Measurements from ENCODE around the gene PSMD5.
A peak's percentile ranks its signal among the peaks of the same experiment; 100 is the strongest.

Gene PSMD5

GRCh38 chr9:120878188-120879130, 35.7 kb upstream of the PSMD5 start:
- peak overlapping the region; percentile 92 for H3K4me3 Mint-ChIP-seq
- peaks cover 8% of the 10 kb centered on the region for H3K36me3 Mint-ChIP-seq
- no peaks in the 10 kb centered on the region for H3K9me3 Mint-ChIP-seq (ENCODE audit: low read depth)
- H3K4me1 Mint-ChIP-seq (ENCODE audit: low read depth), result peaks cover 79% of the 10 kb centered on the region
- peak overlapping the region; percentile 96 for H3K27ac Mint-ChIP-seq
- no peaks in the 10 kb centered on the region for H3K27me3 Mint-ChIP-seq

GRCh38 chr9:120877276-120878034, 34.7 kb upstream of the PSMD5 start:
- H3K36me3 Mint-ChIP-seq, result peaks cover 10% of the 10 kb centered on the region
- H3K4me1 Mint-ChIP-seq (ENCODE audit: low read depth), result peaks cover 79% of the 10 kb centered on the region
- peak overlapping the region; percentile 96 for H3K27ac Mint-ChIP-seq
- no peaks in the 10 kb centered on the region for H3K27me3 Mint-ChIP-seq
- H3K4me3 Mint-ChIP-seq, result peak overlapping the region; percentile 92
- no peaks in the 10 kb centered on the region for H3K9me3 Mint-ChIP-seq (ENCODE audit: low read depth)

- Mint-ChIP-seq H3K4me3 (peak within 1 kb of the TSS; percentile 92), H3K36me3 (peaks cover 12% of the 10 kb centered on the region), H3K27ac (peak within 1 kb of the TSS; percentile 96), H3K27me3 (no peaks in the 10 kb centered on the region), H3K4me1 (ENCODE audit: low read depth) (peaks cover 72% of the 10 kb centered on the region), H3K9me3 (ENCODE audit: low read depth) (no peaks in the 10 kb centered on the region)
These were observed 34.1 kb upstream of the PSMD5 start, which contains the start of gene PHF19 for GRCh38 chr9:120876842-120877240. PHF19 (minus strand) TSS chr9:120877188; CDS start chr9:120874741, 2,447 bp downstream.

- Mint-ChIP-seq H3K27me3 (no peaks in the 10 kb centered on the region), H3K9me3 (ENCODE audit: low read depth) (no peaks in the 10 kb centered on the region), H3K27ac (peak overlapping the region; percentile 95), H3K36me3 (peaks cover 12% of the 10 kb centered on the region), H3K4me3 (peak overlapping the region; percentile 87), H3K4me1 (ENCODE audit: low read depth) (peaks cover 67% of the 10 kb centered on the region)
These were observed 33.5 kb upstream of the PSMD5 start for GRCh38 chr9:120875954-120876841.

- Mint-ChIP-seq H3K36me3 (peaks cover 12% of the 10 kb centered on the region), H3K27ac (peak overlapping the region; percentile 95), H3K27me3 (no peaks in the 10 kb centered on the region), H3K4me3 (peak overlapping the region; percentile 86), H3K4me1 (ENCODE audit: low read depth) (peaks cover 65% of the 10 kb centered on the region), H3K9me3 (ENCODE audit: low read depth) (no peaks in the 10 kb centered on the region)
These were observed 32.9 kb upstream of the PSMD5 start for GRCh38 chr9:120875643-120875953.

GRCh38 chr9:120875195-120875565, 32.5 kb upstream of the PSMD5 start:
- Mint-ChIP-seq H3K9me3 (ENCODE audit: low read depth) (no peaks in the 10 kb centered on the region), H3K27ac (peak overlapping the region; percentile 95), H3K27me3 (no peaks in the 10 kb centered on the region), H3K36me3 (peaks cover 12% of the 10 kb centered on the region), H3K4me1 (ENCODE audit: low read depth) (peaks cover 61% of the 10 kb centered on the region), H3K4me3 (peak overlapping the region; percentile 86)

GRCh38 chr9:120874226-120875194, 31.8 kb upstream of the PSMD5 start:
- Mint-ChIP-seq H3K9me3 (ENCODE audit: low read depth) (no peaks in the 10 kb centered on the region), H3K4me3 (peak overlapping the region; percentile 5), H3K4me1 (ENCODE audit: low read depth) (peaks cover 61% of the 10 kb centered on the region), H3K27ac (peak overlapping the region; percentile 95), H3K27me3 (no peaks in the 10 kb centered on the region), H3K36me3 (peaks cover 15% of the 10 kb centered on the region)

GRCh38 chr9:120873512-120873911, 30.8 kb upstream of the PSMD5 start:
- Mint-ChIP-seq H3K27me3 (no peaks in the 10 kb centered on the region), H3K4me3 (peak overlapping the region; percentile 34), H3K27ac (peak overlapping the region; percentile 82), H3K36me3 (peaks cover 15% of the 10 kb centered on the region), H3K4me1 (ENCODE audit: low read depth) (peaks cover 56% of the 10 kb centered on the region), H3K9me3 (ENCODE audit: low read depth) (no peaks in the 10 kb centered on the region)

- Mint-ChIP-seq H3K4me1 (ENCODE audit: low read depth) (peaks cover 56% of the 10 kb centered on the region), H3K27me3 (no peaks in the 10 kb centered on the region), H3K27ac (peak overlapping the region; percentile 82), H3K9me3 (ENCODE audit: low read depth) (no peaks in the 10 kb centered on the region), H3K4me3 (no peak overlapping the region), H3K36me3 (peaks cover 18% of the 10 kb centered on the region)
These were observed 30.2 kb upstream of the PSMD5 start for GRCh38 chr9:120872791-120873502.

GRCh38 chr9:120870206-120870605, 27.5 kb upstream of the PSMD5 start:
- H3K27me3 Mint-ChIP-seq, result no peaks in the 10 kb centered on the region
- no peak overlapping the region for H3K27ac Mint-ChIP-seq
- H3K4me3 Mint-ChIP-seq, result no peak overlapping the region
- peaks cover 44% of the 10 kb centered on the region for H3K4me1 Mint-ChIP-seq (ENCODE audit: low read depth)
- peaks cover 15% of the 10 kb centered on the region for H3K36me3 Mint-ChIP-seq
- no peaks in the 10 kb centered on the region for H3K9me3 Mint-ChIP-seq (ENCODE audit: low read depth)

- Mint-ChIP-seq H3K27me3 (no peaks in the 10 kb centered on the region), H3K9me3 (ENCODE audit: low read depth) (no peaks in the 10 kb centered on the region), H3K4me3 (peak overlapping the region; percentile 87), H3K4me1 (ENCODE audit: low read depth) (peaks cover 41% of the 10 kb centered on the region), H3K27ac (peak overlapping the region; percentile 97), H3K36me3 (peaks cover 14% of the 10 kb centered on the region)
These were observed 27.0 kb upstream of the PSMD5 start for GRCh38 chr9:120869726-120870125.

- H3K27ac Mint-ChIP-seq, result peak overlapping the region; percentile 97
- peaks cover 14% of the 10 kb centered on the region for H3K36me3 Mint-ChIP-seq
- no peaks in the 10 kb centered on the region for H3K27me3 Mint-ChIP-seq
- H3K9me3 Mint-ChIP-seq (ENCODE audit: low read depth), result no peaks in the 10 kb centered on the region
- H3K4me1 Mint-ChIP-seq (ENCODE audit: low read depth), result peaks cover 37% of the 10 kb centered on the region
- H3K4me3 Mint-ChIP-seq, result peak overlapping the region; percentile 87
These were observed 26.6 kb upstream of the PSMD5 start for GRCh38 chr9:120869360-120869687.

GRCh38 chr9:120868676-120869359, 26.1 kb upstream of the PSMD5 start:
- H3K36me3 Mint-ChIP-seq, result peaks cover 13% of the 10 kb centered on the region
- H3K9me3 Mint-ChIP-seq (ENCODE audit: low read depth), result no peaks in the 10 kb centered on the region
- H3K4me1 Mint-ChIP-seq (ENCODE audit: low read depth), result peaks cover 32% of the 10 kb centered on the region
- peak overlapping the region; percentile 97 for H3K27ac Mint-ChIP-seq
- H3K4me3 Mint-ChIP-seq, result peak overlapping the region; percentile 87
- H3K27me3 Mint-ChIP-seq, result no peaks in the 10 kb centered on the region

Data from activated naive CD8-positive, alpha-beta T cell (primary cell).